ENCODE measurements around the gene IZUMO1. TPM values are rescaled to one million over a fixed set of nuclear protein-coding genes. Genes with fewer than 3 reads are reported as not detected.

Gene IZUMO1
- total and polyA plus RNA-seq, 2 of the 13 experiments (the other 11 are each of a cell fraction or from before 2014, with no cell fraction given): 0.07 to 0.22 TPM

DNA sequence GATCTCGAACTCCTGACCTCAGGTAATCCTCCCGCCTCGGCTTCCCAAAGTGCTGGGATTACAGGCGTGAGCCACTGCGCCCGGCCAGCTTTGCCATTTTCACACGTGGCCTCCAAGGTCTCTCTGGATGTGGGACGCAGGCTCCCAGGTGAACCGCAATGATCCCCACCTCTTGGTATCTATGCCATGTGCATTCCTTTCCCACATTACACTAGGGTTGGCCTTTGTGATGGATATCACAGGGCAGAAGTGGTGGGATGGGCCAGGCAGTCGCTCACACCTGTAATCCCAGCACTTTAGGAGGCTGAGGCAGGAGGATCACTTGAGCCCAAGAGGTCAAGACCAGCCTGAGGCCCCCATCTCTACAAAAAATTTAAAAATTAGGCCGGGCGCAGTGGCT lies 31.0 kb upstream of the IZUMO1 start (continued):
- TF ChIP-seq, protein P1, sequence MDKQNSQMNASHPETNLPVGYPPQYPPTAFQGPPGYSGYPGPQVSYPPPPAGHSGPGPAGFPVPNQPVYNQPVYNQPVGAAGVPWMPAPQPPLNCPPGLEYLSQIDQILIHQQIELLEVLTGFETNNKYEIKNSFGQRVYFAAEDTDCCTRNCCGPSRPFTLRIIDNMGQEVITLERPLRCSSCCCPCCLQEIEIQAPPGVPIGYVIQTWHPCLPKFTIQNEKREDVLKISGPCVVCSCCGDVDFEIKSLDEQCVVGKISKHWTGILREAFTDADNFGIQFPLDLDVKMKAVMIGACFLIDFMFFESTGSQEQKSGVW (CRISPR knock-in tag; IDR thresholded peaks at IDR 0.05; ENCODE audit: borderline replicate concordance): no peak
- TF ChIP-seq HNRNPUL1 (IDR thresholded peaks at IDR 0.05; ENCODE audit: low read depth, low read length): no peak
- TF ChIP-seq PCBP1 (IDR thresholded peaks at IDR 0.05; ENCODE audit: borderline replicate concordance, low read depth, low read length): no peak
- TF ChIP-seq, protein P2, sequence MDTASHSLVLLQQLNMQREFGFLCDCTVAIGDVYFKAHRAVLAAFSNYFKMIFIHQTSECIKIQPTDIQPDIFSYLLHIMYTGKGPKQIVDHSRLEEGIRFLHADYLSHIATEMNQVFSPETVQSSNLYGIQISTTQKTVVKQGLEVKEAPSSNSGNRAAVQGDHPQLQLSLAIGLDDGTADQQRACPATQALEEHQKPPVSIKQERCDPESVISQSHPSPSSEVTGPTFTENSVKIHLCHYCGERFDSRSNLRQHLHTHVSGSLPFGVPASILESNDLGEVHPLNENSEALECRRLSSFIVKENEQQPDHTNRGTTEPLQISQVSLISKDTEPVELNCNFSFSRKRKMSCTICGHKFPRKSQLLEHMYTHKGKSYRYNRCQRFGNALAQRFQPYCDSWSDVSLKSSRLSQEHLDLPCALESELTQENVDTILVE (CRISPR knock-in tag; IDR thresholded peaks at IDR 0.05): no peak
- TF ChIP-seq SP5 (CRISPR knock-in tag; IDR thresholded peaks at IDR 0.05; ENCODE audit: borderline replicate concordance, low read depth): no peak

DNA sequence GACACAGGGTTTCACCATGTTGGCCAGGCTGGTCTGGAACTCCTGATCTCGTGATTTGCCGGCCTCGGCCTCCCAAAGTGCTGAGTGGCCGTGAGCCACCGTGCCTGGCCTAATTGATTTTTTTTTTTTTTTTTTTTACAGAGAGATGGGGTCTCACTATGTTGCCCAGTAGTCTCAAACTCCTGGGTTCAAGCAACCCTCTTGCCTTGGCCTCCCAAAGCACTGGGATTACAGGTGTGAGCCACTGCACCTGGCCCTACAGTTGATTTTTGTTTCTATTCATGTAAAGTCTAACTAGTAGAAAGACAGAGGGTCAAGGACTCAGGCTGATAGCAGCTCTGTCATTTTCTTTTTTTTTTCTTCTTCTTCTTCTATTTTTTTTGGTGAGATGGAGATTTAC lies 30.4 kb upstream of the IZUMO1 start:
- no peak for TF ChIP-seq ZSCAN20 (CRISPR knock-in tag; IDR thresholded peaks at IDR 0.05; ENCODE audit: borderline replicate concordance)
- peak; percentile 87 for TF ChIP-seq ZNF121 (CRISPR knock-in tag; IDR thresholded peaks at IDR 0.05)
- H4K20me1 ChIP-seq (ENCODE audit: insufficient read depth, low read length): no peaks in the 10 kb centered on the region
- in situ Hi-C loops (cut with HindIII; ENCODE audit: extremely low pct_ligation_motif_present, low pct_unique_long_range_greater_than_20kb): no loop called here
- H3K4me3 ChIP-seq (replicated peaks in 1 of 3; ENCODE audit: insufficient read depth in 1 of 3, low read depth in 2 of 3, low read length in 3 of 3): no peak overlapping the region
- H2AFZ ChIP-seq (ENCODE audit: low read length): no peak overlapping the region
- CTCF ChIA-PET (ENCODE audit: low intra/inter-chr PET ratio, low total read pairs): no interaction called here
- H3K79me2 ChIP-seq (ENCODE audit: insufficient read depth, low read length): no peaks in the 10 kb centered on the region
- no peaks in the 10 kb centered on the region for H3K36me3 ChIP-seq (replicated peaks in 1 of 2; ENCODE audit: control insufficient read depth in 1 of 2, insufficient read depth in 2 of 2, low read length in 2 of 2)
- BruUV-seq (replicated peaks): no TSS peak
- H3K4me1 ChIP-seq (ENCODE audit: insufficient read depth, low read length): peaks cover 67% of the 10 kb centered on the region
- FAIRE-seq (no peak), DNase-seq (ENCODE audit: low spot score) (no peak), ATAC-seq (no peak)
- no peaks in the 10 kb centered on the region; a peak in 1 of 5 replicates for H3K27me3 ChIP-seq (ENCODE audit: control insufficient read depth in 1 of 2, insufficient read depth in 2 of 2, low read length in 2 of 2)
- intact Hi-C loops (cut with micrococcal nuclease; ENCODE audit: unreplicated experiment): no loop called here
- no peak overlapping the region for H3K4me2 ChIP-seq (ENCODE audit: low read depth, low read length)
- POLR2A ChIA-PET: no interaction called here
- H3K27ac ChIP-seq (ENCODE audit: extremely low read length, insufficient read depth, low read length): no peak overlapping the region
- no peaks in the 10 kb centered on the region for H3K9me3 ChIP-seq (ENCODE audit: low read length)
- H3K9ac ChIP-seq (ENCODE audit: insufficient read depth, low read depth, low read length): no peak overlapping the region
- WGBS (ENCODE audit: low lambda C conversion rate): 22% methylated on average over 5 of the region's 5 CpGs

Data from HepG2 (cell line).